GM12878 (cell line): ENCODE data around the gene PTPN2. TPM values are rescaled to one million over a fixed set of nuclear protein-coding genes. Genes with fewer than 3 reads are reported as not detected.
A peak's percentile ranks its signal among the peaks of the same experiment; 100 is the strongest.

ENCODE experiments used
- ATAC-seq: fragments of 200-7000 bp; cut with Tn5 transposase; 3 replicates; pipeline ENCODE4 v1.9.1; 2020; ENCODE audit warnings: mild to moderate bottlenecking, moderate library complexity
- BruUV-seq: library from RNA; stranded (reverse); fragments of 400-500 nt; replicated peaks from 2 replicates; lab custom pipeline; 2021; lab: Mats Ljungman, UMichigan
- CTCF ChIA-PET: fragments of 300-600 bp; sonication (Branson Sonifier 250); formaldehyde crosslinking; extraction: SDS; loops from one replicate; lab custom pipeline; 2021; ENCODE audit warnings: inconsistent platforms; lab: Yijun Ruan, JAX
- POLR2A ChIA-PET: fragments of 350-600 bp; formaldehyde crosslinking; extraction: SDS; loops from one replicate; lab custom pipeline; 2021; ENCODE audit warnings: inconsistent platforms; lab: Charles Lee
- RAD21 ChIA-PET: fragments of 300-600 bp; sonication (Branson Sonifier 250); formaldehyde crosslinking; loops from one replicate; lab custom pipeline; 2023; ENCODE audit warnings: antibody characterized with exemption; ENCODE audit not compliant: unreplicated experiment; lab: Charles Lee
- SMC1A ChIA-PET: fragments of 300-600 bp; sonication (Branson Sonifier 250); formaldehyde crosslinking; loops from one replicate; lab custom pipeline; 2023; ENCODE audit not compliant: unreplicated experiment, uncharacterized antibody; lab: Charles Lee
- DNase-seq: peaks from one replicate; pipeline ENCODE4 v3.0.0-alpha.2; 2011; ENCODE audit warnings: low read depth, low spot score
- FAIRE-seq: peaks from 3 replicates; lab custom pipeline; 2011; peaks lifted over from hg19 to GRCh38; lab: Jason Lieb, UNC
- H2AFZ ChIP-seq: 2 replicates; pipeline ENCODE4 v1.6.0; 2011; ENCODE audit warnings: low read depth, low read length, control low read depth; ENCODE audit not compliant: control insufficient read depth
- H3K27ac ChIP-seq: 2 replicates; pipeline ENCODE4 v1.5.1; 2011; ENCODE audit warnings: control low read depth; ENCODE audit not compliant: control insufficient read depth, insufficient read depth
- H3K27me3 ChIP-seq, 2 experiments: replicated peaks in 1 of 2; 2 replicates each; pipeline versions ENCODE4 v1.6.0 to v1.6.1; 2011; ENCODE audit warnings: low read length in 1 of 2; ENCODE audit not compliant: control insufficient read depth in 2 of 2, insufficient read depth in 2 of 2
- H3K36me3 ChIP-seq, 2 experiments: 2 replicates each; pipeline ENCODE4 v1.5.1; 2011; ENCODE audit warnings: low read length in 1 of 2; ENCODE audit not compliant: control insufficient read depth in 2 of 2, insufficient read depth in 2 of 2
- H3K4me1 ChIP-seq: 2 replicates; pipeline ENCODE4 v1.6.1; 2011; ENCODE audit warnings: mild to moderate bottlenecking, low read length, moderate library complexity, mixed read lengths; ENCODE audit not compliant: control insufficient read depth, insufficient read depth
- H3K4me2 ChIP-seq: 2 replicates; pipeline ENCODE4 v1.6.0; 2011; ENCODE audit warnings: control low read depth; ENCODE audit not compliant: control insufficient read depth, insufficient read depth
- H3K4me3 ChIP-seq: fragments of 200-600 bp; sonication (generic); 2 replicates; pipeline ENCODE4 v1.5.1; 2016
- H3K79me2 ChIP-seq: 2 replicates; pipeline ENCODE4 v1.6.0; 2011; ENCODE audit warnings: low read length; ENCODE audit not compliant: control insufficient read depth, insufficient read depth
- H3K9ac ChIP-seq: 2 replicates; pipeline ENCODE4 v1.8.0; 2011; ENCODE audit warnings: low read length, control low read depth, mixed read lengths; ENCODE audit not compliant: control insufficient read depth, insufficient read depth
- H3K9me3 ChIP-seq: replicated peaks from 3 replicates; pipeline ENCODE4 v1.5.1; 2011; ENCODE audit warnings: mild to moderate bottlenecking, low read length; ENCODE audit not compliant: control insufficient read depth, insufficient read depth
- H4K20me1 ChIP-seq: 2 replicates; pipeline ENCODE4 v1.6.0; 2011; ENCODE audit not compliant: control insufficient read depth, insufficient read depth
- CHD4 ChIP-seq: fragments of 200-600 bp; sonication (generic); IDR thresholded peaks from 2 replicates; pipeline ENCODE4 v1.6.1; 2016; ENCODE audit warnings: mild to moderate bottlenecking
- E2F8 ChIP-seq: fragments of 450-650 bp; IDR thresholded peaks from 2 replicates; pipeline ENCODE4 v1.6.1; 2018; ENCODE audit warnings: mild to moderate bottlenecking, low read depth, moderate library complexity; ENCODE audit not compliant: partially characterized antibody
- HSF1 ChIP-seq: fragments of 150-350 bp; IDR thresholded peaks from 2 replicates; pipeline ENCODE4 v1.6.1; 2014; ENCODE audit warnings: mild to moderate bottlenecking, low read depth, low read length
- IKZF2 ChIP-seq, 2 experiments: fragments of 450-650 bp; IDR thresholded peaks; 2 replicates each; pipeline ENCODE4 v1.6.1; 2017; ENCODE audit warnings: mild to moderate bottlenecking in 2 of 2, moderate library complexity in 2 of 2
- MEF2A ChIP-seq: IDR thresholded peaks from 2 replicates; pipeline ENCODE4 v1.6.1; 2011; ENCODE audit warnings: low read depth, mild to moderate bottlenecking, low read length, moderate library complexity; ENCODE audit not compliant: insufficient read depth
- NBN ChIP-seq: fragments of 450-650 bp; IDR thresholded peaks from 2 replicates; pipeline ENCODE4 v1.6.1; 2016
- NR2C1 ChIP-seq: fragments of 450-650 bp; IDR thresholded peaks from 2 replicates; pipeline ENCODE4 v1.6.1; 2017; ENCODE audit warnings: antibody characterized with exemption, mild to moderate bottlenecking, moderate library complexity
- PML ChIP-seq: IDR thresholded peaks from 2 replicates; pipeline ENCODE4 v1.6.1; 2012; ENCODE audit warnings: low read length, inconsistent platforms
- RELB ChIP-seq: fragments of 450-650 bp; IDR thresholded peaks from 2 replicates; pipeline ENCODE4 v1.6.1; 2017; ENCODE audit warnings: low read depth, mild to moderate bottlenecking, moderate library complexity
- TCF7 ChIP-seq: IDR thresholded peaks from 2 replicates; pipeline ENCODE4 v1.6.1; 2014; ENCODE audit warnings: antibody characterized with exemption, borderline replicate concordance
- USF1 ChIP-seq: IDR thresholded peaks from 2 replicates; pipeline ENCODE4 v1.6.1; 2011; ENCODE audit warnings: borderline replicate concordance, low read depth, mild to moderate bottlenecking, moderate library complexity, mixed read lengths, low read length; ENCODE audit not compliant: insufficient read depth; ENCODE audit errors: extremely low read length
- ZZZ3 ChIP-seq: IDR thresholded peaks from 2 replicates; pipeline ENCODE4 v1.6.1; 2011; ENCODE audit warnings: low read depth; ENCODE audit not compliant: control insufficient read depth, insufficient read length
- WGBS: methylation state at CpG from one replicate; pipeline ENCODE4 v1.1.6; 2016; ENCODE audit warnings: low lambda C conversion rate; ENCODE audit not compliant: insufficient replicate concordance, insufficient coverage; ENCODE audit errors: missing lambda C conversion rate; 5-methylcytosine and 5-hydroxymethylcytosine counted together
- in situ Hi-C: fragments of 300-500 bp; cut with MboI; formaldehyde crosslinking; loops from 9 replicates; pipeline ENCODE4 v1.14.3; 2018; ENCODE audit warnings: mixed read lengths
- intact Hi-C: fragments of 100-400 bp; cut with micrococcal nuclease; formaldehyde crosslinking; loops from one replicate; pipeline ENCODE4 v1.14.2; 2022; ENCODE audit not compliant: unreplicated experiment
- polyA plus RNA-seq, 11 experiments: library from polyadenylated mRNA; depleted of rRNA in 4 of 11; unstranded in 6 of 11; stranded (reverse) in 5 of 11; fragments of >200 nt; fragmentation: Nextera tagmentation in 4 of 11; fragmentation: Illumina TruSeq in 1 of 11; extraction: Ambion mirVana in 4 of 11; extraction: Trizol in 1 of 11; gene quantifications; 1 replicate in 1 of 11; 2 replicates in 10 of 11; pipeline versions ENCODE4 v1.2.1 to v1.2.3, GENCODE V29; 2011 to 2016; ENCODE audit warnings: inconsistent platforms in 2 of 11, missing spikeins in 2 of 11, low read depth in 1 of 11
- total RNA-seq, 4 experiments: library from RNA; depleted of rRNA in 3 of 4; stranded (reverse); fragments of >200 nt in 3 of 4; fragmentation: Illumina TruSeq in 1 of 4; extraction: Trizol in 1 of 4; gene quantifications; 2 replicates each; pipeline versions ENCODE4 v1.2.1 to v1.2.3, GENCODE V29; 2013 to 2021

The PTPN2 gene
- total and polyA plus RNA-seq, 10 of the 15 experiments (the other 5 are each of a cell fraction or from before 2014, with no cell fraction given): 46.5 to 86.7 (median 64.6) TPM

- H3K79me2 ChIP-seq: peaks cover 62% of the 10 kb centered on the region
- FAIRE-seq (no peak), DNase-seq (no peak), ATAC-seq (no peak)
- intact Hi-C loops (no loop called here), in situ Hi-C loops (no loop called here)
- no peaks in the 10 kb centered on the region; the same call in 2 of the 3 replicates for H3K9me3 ChIP-seq
- peaks cover 50% of the 10 kb centered on the region for H3K4me1 ChIP-seq
- ChIA-PET POLR2A (interaction anchor here (0.8 to 3.2 kb wide), 5 partner anchors 8 to 42 kb away, joined by 3 to 62 read pairs (median 3); partner anchors contain the start of gene PTPN2), RAD21 (interaction anchor here (2.1 to 3.0 kb wide), 2 partner anchors 17 to 42 kb away, joined by 7 to 81 read pairs; partner anchors contain the start of gene PTPN2), CTCF (interaction anchor here (0.9 to 2.2 kb wide), 5 partner anchors 38 to 155 kb away, joined by 3 to 7 read pairs (median 3); no protein-coding TSS in a partner anchor), SMC1A (interaction anchor here (0.7 to 3.0 kb wide), 6 partner anchors 9 to 159 kb away, joined by 3 to 52 read pairs (median 3); partner anchors contain the start of gene PTPN2)
- no peaks in the 10 kb centered on the region for H3K27me3 ChIP-seq
- peaks cover 0 to 2% of the 10 kb centered on the region in 2 experiments; a peak in 1 of 4 replicates for H3K36me3 ChIP-seq
- peak overlapping the region; percentile 95 for H3K27ac ChIP-seq
- no peak overlapping the region for H3K9ac ChIP-seq
- WGBS: 97% methylated on average over 6 of the region's 6 CpGs
- no peak overlapping the region for H3K4me3 ChIP-seq
- H4K20me1 ChIP-seq: no peaks in the 10 kb centered on the region
- TF ChIP-seq TCF7: no peak
- TF ChIP-seq MEF2A: no peak
- no peak for TF ChIP-seq NR2C1
- TF ChIP-seq PML: no peak
- TF ChIP-seq CHD4: no peak
- TF ChIP-seq HSF1: no peak
- no peak for TF ChIP-seq USF1
- no peak for TF ChIP-seq IKZF2 (IDR thresholded peaks at IDR 0.05)
- no peak for TF ChIP-seq E2F8
- TF ChIP-seq NBN: no peak
- no peak for TF ChIP-seq ZZZ3
- TF ChIP-seq RELB: no peak
- no peak overlapping the region for H2AFZ ChIP-seq
- peak overlapping the region; percentile 96 for H3K4me2 ChIP-seq
- no TSS peak for BruUV-seq
Observed at GRCh38 chr18:12841070-12841469, 43.0 kb downstream of the PTPN2 start.
